IPS DF 19.7 (cell line): ENCODE data around the gene HERC5.
"Not testable (repeated sequence)": the region's sequence is repeated elsewhere in the genome, so short reads cannot be mapped to it uniquely, and the experiment has no call there.

Experiments used
- DNase-seq: peaks from one replicate; pipeline ENCODE4 v3.0.0-alpha.2; 2013; ENCODE audit warnings: low read depth, low spot score

The HERC5 gene

DNA sequence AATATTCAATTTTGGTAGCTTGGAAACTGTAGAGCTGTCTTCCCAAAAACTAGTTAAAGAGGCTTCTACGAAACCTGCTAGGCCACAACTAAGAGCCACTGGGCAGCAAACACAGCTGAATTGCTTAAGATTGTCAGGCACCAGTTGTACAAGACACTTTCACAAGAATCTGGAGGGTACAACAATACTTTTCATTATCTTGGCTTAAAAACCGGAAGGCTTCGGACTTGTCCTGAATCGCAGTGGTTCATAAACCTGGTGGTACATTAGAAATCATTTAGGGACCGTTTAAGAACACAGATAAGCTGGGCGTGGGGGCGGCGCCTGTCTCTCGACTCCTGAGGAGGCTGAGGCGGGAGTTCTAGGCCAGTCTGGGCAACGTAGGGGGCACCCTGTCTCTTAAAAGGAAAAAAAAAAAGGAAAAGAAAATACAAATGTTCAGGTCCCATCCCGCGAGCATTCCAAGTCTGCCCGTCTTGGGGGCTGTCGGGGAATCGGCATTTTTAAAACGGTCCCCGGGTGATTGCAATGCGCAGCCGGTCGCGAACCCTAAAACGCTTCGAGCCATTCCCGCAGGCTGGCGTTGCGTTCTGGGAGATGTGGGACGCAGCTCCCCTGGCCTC is 65.9 kb downstream of the HERC5 start:
- no peak for DNase-seq

DNA sequence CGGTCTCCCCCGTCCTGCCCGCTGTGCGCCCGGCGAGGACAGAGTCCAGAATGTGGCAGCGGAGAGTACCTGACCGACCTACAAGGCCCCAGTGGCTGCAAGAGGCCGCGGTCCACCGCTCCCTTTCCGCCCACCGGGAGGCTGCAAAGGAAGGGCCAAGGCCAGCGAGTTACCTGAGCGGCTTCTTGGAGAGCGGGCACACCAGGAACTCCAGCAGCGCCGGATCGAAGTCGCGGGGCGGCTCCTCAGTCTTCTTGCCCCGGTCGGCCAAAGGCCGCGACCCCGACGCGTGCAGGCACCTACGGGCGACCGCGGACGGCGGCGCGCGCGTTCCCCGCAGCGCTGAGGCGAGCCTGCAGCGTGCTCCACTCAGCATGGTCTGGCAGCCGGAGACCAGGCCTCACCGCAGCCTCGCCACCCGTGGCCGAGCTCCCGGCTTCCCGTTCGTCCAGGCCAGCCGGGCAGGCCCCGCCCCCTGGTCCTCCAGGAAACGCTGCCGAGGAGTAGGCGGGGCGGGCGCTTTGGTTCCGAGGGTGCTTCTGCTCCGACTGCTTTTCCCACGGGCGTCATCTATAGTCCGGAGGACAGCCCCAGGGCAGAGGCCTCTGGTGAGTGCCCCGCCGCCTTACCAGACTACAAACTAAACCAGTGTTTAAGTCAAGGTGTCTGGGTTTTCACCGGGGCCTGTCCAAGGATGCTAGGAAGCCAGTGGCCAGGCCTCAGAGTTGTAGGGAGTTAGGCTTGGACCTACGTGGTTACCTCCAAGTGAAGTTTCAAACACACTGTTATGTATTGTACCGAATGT is 66.6 kb downstream of the HERC5 start, which contains the start of gene PYURF:
TSS of gene PYURF (minus strand) at position 452 of the 805 bp plus-strand sequence. CDS start at position 376, 76 bp downstream.
- peak; percentile 64 for DNase-seq

DNA sequence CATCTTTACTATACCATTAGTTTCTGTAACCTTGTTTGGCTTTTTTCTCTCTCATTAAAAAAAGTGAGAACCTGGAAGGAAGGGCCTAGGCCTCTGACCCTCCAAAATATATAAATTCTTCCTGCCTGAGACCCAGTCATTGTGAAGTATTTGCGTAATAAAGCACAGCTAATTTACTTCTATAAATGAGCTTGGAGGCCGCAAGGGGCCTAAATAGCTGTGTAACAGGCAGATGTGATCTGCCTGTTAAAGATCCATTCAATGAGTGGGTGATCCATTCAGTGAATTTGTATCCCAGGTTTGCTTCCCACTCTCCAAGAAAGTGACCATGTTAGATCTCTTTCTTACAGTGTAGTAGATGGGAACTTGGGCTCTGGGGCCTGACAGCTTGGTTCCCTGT is 67.3 kb downstream of the HERC5 start:
- no peak for DNase-seq

DNA sequence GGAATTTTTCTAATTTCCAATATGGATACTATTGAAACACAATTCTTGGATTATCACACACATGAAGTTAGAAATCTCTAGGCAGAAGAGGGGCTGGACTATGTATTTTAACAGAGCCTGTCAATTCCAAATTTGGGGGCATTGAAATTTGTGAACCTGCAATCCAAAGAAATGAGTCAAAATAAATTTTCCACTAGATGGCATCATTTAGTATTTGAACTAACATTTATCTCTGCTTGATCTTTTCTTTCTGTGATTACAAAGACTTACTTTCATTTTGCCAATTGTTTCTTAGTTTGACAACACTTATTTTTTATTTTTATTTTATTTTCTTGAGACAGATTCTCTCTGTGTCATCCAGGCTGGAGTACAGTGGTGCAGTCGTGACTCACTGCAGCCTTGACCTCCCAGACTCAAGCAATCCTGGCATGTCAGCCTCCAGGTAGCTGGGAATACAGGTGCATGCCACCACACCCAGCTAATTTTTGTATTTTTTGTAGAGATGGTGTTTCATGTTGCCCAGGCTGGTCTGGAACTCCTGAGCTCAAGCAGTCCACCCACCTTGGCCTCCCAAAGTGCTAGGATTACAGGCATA is 69.4 kb downstream of the HERC5 start:
- no peak for DNase-seq

DNA sequence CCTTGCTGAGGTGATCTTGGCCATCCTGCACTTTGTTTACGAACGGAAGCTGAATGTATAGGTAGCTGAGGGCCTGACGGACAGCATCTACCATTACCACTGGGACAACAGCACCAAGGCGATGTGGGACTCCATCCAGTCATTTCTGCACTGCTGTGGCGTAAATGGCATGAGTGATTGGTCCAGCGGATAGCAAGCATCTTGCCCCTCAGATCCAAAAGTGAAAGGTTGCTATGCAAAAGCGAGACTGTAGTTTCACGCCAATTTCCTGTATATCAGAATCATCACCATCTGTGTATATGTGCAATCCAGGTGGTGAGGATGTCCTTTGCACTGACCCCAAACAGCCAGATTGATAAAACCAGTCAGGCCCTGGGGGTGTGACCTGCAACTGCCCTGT is 70.9 kb downstream of the HERC5 start:
- no peak for DNase-seq

DNA sequence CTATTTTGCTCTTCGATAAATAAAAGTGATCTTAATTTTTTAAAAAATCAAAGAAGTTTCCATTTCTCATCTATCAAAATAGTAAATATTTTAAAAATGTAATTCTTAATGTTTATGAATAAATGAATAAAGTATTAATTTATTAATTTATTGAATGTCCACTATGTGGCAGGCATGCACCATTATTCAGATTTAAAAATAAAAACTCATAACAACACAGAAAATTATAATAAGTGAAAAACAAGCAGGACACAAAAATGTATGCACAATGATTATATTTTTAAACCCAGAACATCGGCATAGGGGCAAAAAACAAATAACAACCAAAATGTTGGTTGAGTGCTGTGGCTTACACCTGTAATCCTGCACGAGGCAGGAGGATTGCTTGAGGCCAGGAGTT is 71.9 kb downstream of the HERC5 start:
- no peak for DNase-seq

DNA sequence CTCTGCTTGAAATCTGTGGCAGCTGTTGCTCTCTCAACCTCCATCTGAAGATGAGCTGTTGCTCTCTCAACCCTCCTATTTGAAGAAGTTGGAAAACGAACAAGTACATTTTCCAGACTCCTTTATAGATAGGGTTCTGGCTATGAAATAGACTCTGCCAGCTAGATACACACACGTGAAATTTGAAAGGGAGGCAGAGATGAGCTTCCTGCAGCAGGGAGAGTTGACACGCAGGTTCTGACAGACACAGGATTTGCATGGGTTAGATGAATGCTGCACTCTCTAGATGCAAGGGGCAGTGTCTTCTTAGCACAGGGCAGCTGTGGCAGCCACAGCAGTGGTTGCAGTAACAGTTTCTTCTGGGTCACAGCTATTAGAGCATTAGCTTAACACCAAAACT is 74.6 kb downstream of the HERC5 start:
- DNase-seq, result no peak

DNA sequence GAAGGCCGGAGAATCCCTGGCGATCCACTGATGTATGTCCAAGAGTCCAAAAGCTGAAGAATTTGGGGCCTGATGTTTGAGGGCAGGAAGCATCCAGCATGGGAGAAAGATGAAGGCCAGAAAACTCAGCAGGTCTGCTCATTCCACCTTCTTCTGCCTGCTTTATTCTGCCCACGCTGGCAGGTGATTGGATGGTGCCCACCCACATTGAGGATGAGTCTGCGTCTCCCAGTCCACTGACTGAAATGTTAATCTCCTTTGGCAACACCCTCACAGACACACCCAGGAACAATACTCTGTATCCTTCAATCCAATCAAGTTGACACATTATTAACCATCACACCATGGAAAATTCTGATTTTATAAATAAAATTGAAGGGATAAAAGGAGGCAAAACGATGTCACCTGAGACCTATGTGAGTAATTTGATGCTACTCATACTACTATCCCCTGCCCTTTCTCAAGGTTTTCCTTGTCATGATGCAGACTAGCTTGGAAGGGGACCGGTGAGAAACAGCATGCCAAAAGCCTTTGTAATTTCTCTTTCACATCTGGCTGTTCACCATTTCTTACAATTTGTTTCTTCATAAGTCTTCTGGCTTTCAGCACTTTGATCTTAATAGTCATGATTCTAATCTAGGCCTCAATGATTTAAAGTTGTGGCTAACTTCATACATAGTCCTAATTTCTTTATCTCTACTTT is 76.3 kb downstream of the HERC5 start:
- DNase-seq, result no peak

DNA sequence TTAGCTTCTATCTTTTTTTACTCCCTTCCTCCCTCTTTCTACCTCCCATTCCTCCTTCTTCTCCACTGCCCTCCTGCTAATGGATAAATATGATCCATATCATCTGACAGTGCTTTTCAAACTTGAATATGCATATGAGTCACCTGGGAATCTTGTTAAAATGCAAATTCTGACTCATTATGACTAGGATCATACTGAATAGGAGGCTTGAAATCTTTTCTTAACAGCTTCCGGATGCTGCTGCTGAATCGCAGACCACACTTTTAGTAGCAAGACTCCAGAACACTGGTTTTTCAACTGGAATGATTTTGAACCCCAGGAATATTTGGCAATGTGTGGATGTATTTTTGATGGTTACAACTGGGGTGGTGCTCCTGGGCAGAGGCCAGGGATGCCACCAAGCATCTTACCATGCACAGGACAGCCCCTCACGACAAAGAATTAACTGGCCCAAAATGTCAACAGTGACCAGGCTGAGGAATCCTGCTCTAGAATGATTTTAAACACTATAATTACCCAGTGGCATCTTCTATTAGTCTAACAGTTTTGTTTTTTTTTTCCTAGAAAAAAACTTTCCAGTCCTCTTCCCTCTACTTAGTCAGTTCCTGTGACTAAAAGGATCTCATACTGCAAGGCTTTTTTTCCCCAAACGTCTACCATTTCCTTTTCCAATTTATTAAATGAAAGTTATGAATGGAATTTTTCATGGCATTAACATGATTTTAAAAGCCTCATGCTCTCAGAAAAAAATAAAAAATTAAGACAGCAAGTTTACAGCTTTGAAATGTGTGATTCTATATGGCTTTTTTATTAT is 77.2 kb downstream of the HERC5 start:
- no peak for DNase-seq

DNA sequence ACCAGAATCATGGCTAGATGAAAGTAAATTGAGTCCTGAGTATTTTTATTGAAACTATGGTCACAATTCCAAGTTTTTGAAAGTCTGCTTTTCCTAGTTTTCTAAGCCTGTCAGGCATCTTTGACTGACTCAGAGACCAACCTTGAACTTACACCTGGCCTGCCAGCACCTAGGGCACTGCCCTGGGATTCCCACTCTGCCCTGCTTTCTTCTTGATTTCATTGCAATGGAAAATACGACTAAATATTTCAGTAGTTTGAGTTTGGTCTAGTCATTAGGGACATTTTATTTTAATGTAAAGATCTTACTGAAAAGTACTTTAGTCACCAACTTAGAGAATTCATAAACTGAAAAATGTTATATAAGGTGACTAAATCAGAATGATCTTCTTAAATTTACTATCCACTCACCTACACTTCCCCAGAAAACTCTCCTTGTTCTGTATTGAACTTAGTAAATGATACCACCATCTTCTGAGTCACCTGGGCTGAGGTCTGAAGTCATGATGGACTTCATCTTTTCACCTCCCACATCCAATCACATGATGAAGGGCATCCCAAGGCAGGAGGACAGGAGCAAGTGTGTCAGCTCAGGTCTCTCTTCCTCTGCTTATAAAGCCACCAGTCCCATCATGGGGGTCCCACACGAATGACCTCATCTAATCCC is 78.3 kb downstream of the HERC5 start:
- DNase-seq, result no peak

DNA sequence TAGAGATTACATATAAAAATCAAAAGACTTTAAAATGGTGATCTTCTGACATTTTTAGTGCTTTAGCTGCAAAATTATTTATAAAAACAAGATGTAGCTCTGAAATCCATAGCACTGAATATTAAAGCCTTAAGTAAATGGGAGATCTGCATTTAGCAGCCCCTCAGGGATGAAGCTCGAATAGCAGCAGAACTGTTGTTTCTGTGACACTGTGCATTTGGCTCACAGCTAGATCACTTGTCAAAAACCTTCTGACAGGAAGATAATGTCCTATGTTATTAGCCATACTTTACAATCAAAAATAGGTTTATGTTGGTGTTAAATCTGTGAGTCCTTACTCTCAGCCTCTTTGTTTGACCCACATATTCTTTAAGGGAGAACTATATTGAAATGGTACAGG is 80.8 kb downstream of the HERC5 start:
- DNase-seq, result no peak

DNA sequence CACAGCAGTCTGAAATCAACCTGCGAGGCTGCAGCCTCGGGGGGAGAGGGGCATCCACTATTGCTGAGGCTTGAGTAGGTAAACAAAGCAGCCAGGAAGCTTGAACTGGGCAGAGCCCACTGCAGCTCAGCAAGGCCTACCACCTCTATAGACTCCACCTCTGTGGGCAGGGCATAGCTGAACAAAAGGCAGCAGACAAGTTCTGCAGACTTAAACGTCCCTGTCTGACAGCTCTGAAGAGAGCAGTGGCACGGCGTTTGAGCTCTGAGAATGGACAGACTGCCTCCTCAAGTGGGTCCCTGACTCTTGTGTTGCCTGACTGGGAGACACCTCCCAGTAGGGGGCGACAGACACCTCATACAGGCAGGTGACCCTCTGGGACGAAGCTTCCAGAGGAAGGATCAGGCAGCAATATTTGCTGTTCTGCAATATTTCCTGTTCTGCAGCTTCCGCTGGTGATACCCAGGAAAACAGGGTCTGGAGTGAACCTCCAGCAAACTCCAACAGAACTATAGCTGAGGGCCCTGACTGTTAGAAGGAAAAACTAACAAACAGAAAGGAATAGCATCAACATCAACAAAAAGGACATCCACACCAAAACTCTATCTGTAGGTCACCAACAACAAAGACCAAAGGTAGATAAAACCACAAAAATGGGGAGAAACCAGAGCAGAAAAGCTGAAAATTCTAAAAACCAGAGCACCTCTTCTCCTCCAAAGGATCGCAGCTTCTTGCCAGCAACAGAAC is 82.6 kb downstream of the HERC5 start:
- not testable (repeated sequence) for DNase-seq

DNA sequence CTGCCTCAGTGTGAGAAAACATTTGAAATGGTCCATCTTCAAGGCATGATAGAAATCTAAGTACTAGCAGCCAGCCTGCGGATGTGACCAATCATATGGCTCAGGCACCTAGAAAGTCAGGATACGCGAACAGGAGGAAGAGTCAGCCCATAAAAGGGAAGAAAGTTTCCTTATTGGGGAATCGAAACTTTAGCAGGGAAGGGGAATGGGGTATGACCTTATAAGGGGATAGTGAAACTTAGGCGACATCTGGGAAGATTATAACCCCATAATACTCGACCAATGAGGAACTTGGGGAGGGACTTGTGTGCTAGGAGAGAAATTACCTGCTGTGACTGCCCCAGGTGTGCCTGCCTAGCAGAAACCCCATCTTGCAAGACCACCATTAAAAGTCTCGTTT is 92.9 kb downstream of the HERC5 start:
- DNase-seq, result no peak
